Adrenal gland (tissue), 5 donors: ENCODE data around the gene KCNK16.

Experiments
- CTCF ChIP-seq, 6 experiments: fragments of 450-650 bp in 4 of 6; fragments of 200-600 bp in 2 of 6; sonication (generic) in 1 of 6; IDR thresholded peaks; 1 replicate in 5 of 6; 2 replicates in 1 of 6; pipeline versions ENCODE4 v1.5.1 to v1.8.0; 2016 to 2021; ENCODE audit warnings: antibody characterized with exemption in 6 of 6, mild to moderate bottlenecking in 2 of 6, moderate library complexity in 1 of 6
- POLR2A ChIP-seq, 2 donors: fragments of 450-650 bp; IDR thresholded peaks; one replicate each; pipeline ENCODE4 v1.6.1; 2017; ENCODE audit warnings: antibody characterized with exemption in 2 of 2, mild to moderate bottlenecking in 2 of 2, moderate library complexity in 1 of 2
- donor health status: DM: no; HTN: no; CAD: no.

GRCh38 chr6:39363280-39363679, 40.8 kb upstream of the KCNK16 start:
- no peak for TF ChIP-seq CTCF (IDR thresholded peaks at IDR 0.05)
- no peak for TF ChIP-seq POLR2A (IDR thresholded peaks at IDR 0.05)
